GM23338 (cell line): ENCODE data around the gene GNB1. TPM values are rescaled to one million over a fixed set of nuclear protein-coding genes. Genes with fewer than 3 reads are reported as not detected.

Source experiments
- ATAC-seq: fragments of 200-7000 bp; cut with Tn5 transposase; 3 replicates; pipeline ENCODE4 v1.9.1; 2020
- DNase-seq: peaks from one replicate; pipeline ENCODE4 v3.0.0-alpha.2; 2015; ENCODE audit warnings: low spot score
- H2AFZ ChIP-seq: fragments of 200-600 bp; sonication (generic); 2 replicates; pipeline ENCODE4 v1.8.0; 2016; ENCODE audit warnings: antibody characterized with exemption, mild to moderate bottlenecking, moderate library complexity
- H3F3A ChIP-seq: fragments of 200-600 bp; sonication (generic); replicated peaks from 2 replicates; pipeline ENCODE4 v1.8.0; 2017; ENCODE audit warnings: antibody characterized with exemption, mixed run types, low read depth
- H3K27ac ChIP-seq: fragments of 200-600 bp; sonication (generic); 2 replicates; pipeline ENCODE4 v1.6.1; 2016; ENCODE audit warnings: low read depth
- H3K27me3 ChIP-seq: fragments of 200-600 bp; sonication (generic); 2 replicates; pipeline ENCODE4 v1.8.0; 2016; ENCODE audit warnings: mild to moderate bottlenecking, mixed run types, moderate library complexity; ENCODE audit not compliant: insufficient read depth
- H3K36me3 ChIP-seq: fragments of 200-600 bp; sonication (generic); 2 replicates; pipeline ENCODE4 v1.8.0; 2016; ENCODE audit warnings: mild to moderate bottlenecking; ENCODE audit not compliant: insufficient read depth
- H3K4me1 ChIP-seq: fragments of 200-600 bp; sonication (generic); 2 replicates; pipeline ENCODE4 v1.8.0; 2016; ENCODE audit warnings: mild to moderate bottlenecking, moderate library complexity; ENCODE audit not compliant: insufficient read depth
- H3K4me2 ChIP-seq: fragments of 200-600 bp; sonication (generic); 2 replicates; pipeline ENCODE4 v1.7.1; 2017; ENCODE audit warnings: mixed run types
- H3K4me3 ChIP-seq: fragments of 200-600 bp; sonication (generic); 2 replicates; pipeline ENCODE4 v1.6.1; 2016; ENCODE audit warnings: mixed run types
- H3K79me2 ChIP-seq: fragments of 200-600 bp; sonication (generic); replicated peaks from 2 replicates; pipeline ENCODE4 v1.8.0; 2017; ENCODE audit warnings: mild to moderate bottlenecking; ENCODE audit not compliant: insufficient read depth
- H3K9me2 ChIP-seq: fragments of 200-600 bp; sonication (generic); 2 replicates; pipeline ENCODE4 v1.8.0; 2017; ENCODE audit not compliant: insufficient read depth
- H4K20me1 ChIP-seq: fragments of 200-600 bp; sonication (generic); replicated peaks from 2 replicates; pipeline ENCODE4 v1.8.0; 2017; ENCODE audit warnings: mild to moderate bottlenecking; ENCODE audit not compliant: insufficient read depth
- H3K27ac Mint-ChIP-seq: 2 replicates; pipeline ENCODE4 v1.8.0; 2020; ENCODE audit warnings: inconsistent platforms, mild to moderate bottlenecking, moderate library complexity, mixed read lengths
- H3K27me3 Mint-ChIP-seq: 3 replicates; pipeline ENCODE4 v1.8.0; 2022; ENCODE audit warnings: low read depth, mild to moderate bottlenecking, moderate library complexity, mixed read lengths, inconsistent platforms; ENCODE audit not compliant: insufficient read depth, poor library complexity
- H3K36me3 Mint-ChIP-seq: 3 replicates; pipeline ENCODE4 v1.8.0; 2021; ENCODE audit warnings: low read depth, mild to moderate bottlenecking, inconsistent platforms, moderate library complexity, mixed read lengths
- H3K4me1 Mint-ChIP-seq: 3 replicates; pipeline ENCODE4 v1.8.0; 2020; ENCODE audit warnings: mild to moderate bottlenecking, inconsistent platforms, mixed read lengths
- H3K4me3 Mint-ChIP-seq: 3 replicates; pipeline ENCODE4 v1.8.0; 2021; ENCODE audit warnings: moderate library complexity, mild to moderate bottlenecking, inconsistent platforms, mixed read lengths
- H3K9me3 Mint-ChIP-seq: 3 replicates; pipeline ENCODE4 v1.8.0; 2020; ENCODE audit warnings: moderate library complexity, mild to moderate bottlenecking, inconsistent platforms, mixed read lengths
- CTCF ChIP-seq, 2 experiments: fragments of 200-600 bp in 1 of 2; sonication (generic) in 1 of 2; conservative IDR thresholded peaks; 2 replicates each; pipeline versions ENCODE4 v1.5.1 to v1.6.1; 2016 to 2017; ENCODE audit warnings: antibody characterized with exemption in 2 of 2, low read depth in 2 of 2, mild to moderate bottlenecking in 2 of 2, moderate library complexity in 1 of 2
- EZH2 ChIP-seq: fragments of 200-600 bp; sonication (generic); IDR thresholded peaks from one replicate; pipeline ENCODE4 v1.8.0; 2017; ENCODE audit warnings: antibody characterized with exemption, mild to moderate bottlenecking, low read depth; ENCODE audit not compliant: unreplicated experiment
- EZH2phosphoT487 ChIP-seq: fragments of 200-600 bp; sonication (generic); IDR thresholded peaks from one replicate; pipeline ENCODE4 v1.8.1; 2018; ENCODE audit warnings: antibody characterized with exemption; ENCODE audit not compliant: unreplicated experiment
- JUNB ChIP-seq: IDR thresholded peaks from one replicate; pipeline ENCODE4 v1.6.1; 2016; ENCODE audit warnings: antibody characterized with exemption; ENCODE audit not compliant: unreplicated experiment
- REST ChIP-seq: IDR thresholded peaks from one replicate; pipeline ENCODE4 v1.6.1; 2018; ENCODE audit warnings: antibody characterized with exemption; ENCODE audit not compliant: unreplicated experiment
- STAT1 ChIP-seq: IDR thresholded peaks from one replicate; pipeline ENCODE4 v1.6.1; 2016; ENCODE audit warnings: antibody characterized with exemption; ENCODE audit not compliant: unreplicated experiment
- ZNF114 ChIP-seq: fragments of 250-450 bp; sonication (Bioruptor Pico); IDR thresholded peaks from 2 replicates; pipeline ENCODE4 v1.5.0; 2020; ENCODE audit warnings: mild to moderate bottlenecking, moderate library complexity
- ZNF331 ChIP-seq: fragments of 250-450 bp; sonication (Bioruptor Pico); IDR thresholded peaks from 2 replicates; pipeline ENCODE4 v1.5.0; 2020; ENCODE audit warnings: low read depth, mild to moderate bottlenecking, moderate library complexity
- polyA plus RNA-seq: library from polyadenylated mRNA; unstranded; fragments of >200 nt; fragmentation: Nextera tagmentation; extraction: Ambion mirVana; gene quantifications from 2 replicates; pipeline ENCODE4 v1.2.1, GENCODE V29; 2016
- total RNA-seq: library from RNA; depleted of rRNA; stranded (reverse); fragments of >200 nt; shearing (Covaris generic); gene quantifications from 2 replicates; pipeline ENCODE4 v1.2.3, GENCODE V29; 2014

The GNB1 gene
- total and polyA plus RNA-seq, 2 experiments from 2014 or later = 65.4 to 138 TPM

- TF ChIP-seq CTCF (conservative IDR thresholded peaks at IDR 0.05; ENCODE audit: low read depth in 2 of 2) = no peak
- no peak for TF ChIP-seq REST
- no peak for TF ChIP-seq EZH2phosphoT487
- no peak for TF ChIP-seq ZNF331 (CRISPR knock-in tag)
- no peak for TF ChIP-seq EZH2
- 0 out of 3 replicates have a peak, but pooled peaks cover under 1% of the 10 kb centered on the region for H3K9me3 Mint-ChIP-seq
- no peaks in the 10 kb centered on the region for H3K4me1 ChIP-seq
- no peaks in the 10 kb centered on the region for H3K4me1 Mint-ChIP-seq
- H3K27ac Mint-ChIP-seq = no peak overlapping the region
- H3K4me2 ChIP-seq = no peak overlapping the region
- no peak for ATAC-seq
- peaks cover 84% of the 10 kb centered on the region for H3K79me2 ChIP-seq
- H3K36me3 Mint-ChIP-seq = peaks cover 75% of the 10 kb centered on the region
- no peak overlapping the region for H3K27ac ChIP-seq
- H3K27me3 Mint-ChIP-seq = peaks cover 2% of the 10 kb centered on the region
- no peak overlapping the region for H3K4me3 Mint-ChIP-seq
- H3K9me2 ChIP-seq = no peaks in the 10 kb centered on the region
- no peak overlapping the region for H2AFZ ChIP-seq
- no peak overlapping the region for H3K4me3 ChIP-seq
- H3K27me3 ChIP-seq = no peaks in the 10 kb centered on the region
- peaks cover 22% of the 10 kb centered on the region for H3K36me3 ChIP-seq
- DNase-seq = no peak
- no peaks in the 10 kb centered on the region for H3F3A ChIP-seq
- H4K20me1 ChIP-seq = peaks cover 49% of the 10 kb centered on the region
These were observed 125.9 kb downstream of the GNB1 start for GRCh38 chr1:1764876-1765470.

- DNase-seq (no peak), ATAC-seq (no peak; the same call in 2 of the 3 replicates)
- no peaks in the 10 kb centered on the region for H3K4me1 ChIP-seq
- peaks cover 81% of the 10 kb centered on the region for H3K79me2 ChIP-seq
- no peaks in the 10 kb centered on the region for H3K9me3 Mint-ChIP-seq
- no peak overlapping the region for H3K4me2 ChIP-seq
- H3K36me3 ChIP-seq = peaks cover 22% of the 10 kb centered on the region
- H3K4me1 Mint-ChIP-seq = no peaks in the 10 kb centered on the region
- no peak overlapping the region for H3K4me3 Mint-ChIP-seq
- no peak overlapping the region for H3K27ac Mint-ChIP-seq
- H3K36me3 Mint-ChIP-seq = peaks cover 75% of the 10 kb centered on the region
- H3K9me2 ChIP-seq = no peaks in the 10 kb centered on the region
- H3K27me3 ChIP-seq = no peaks in the 10 kb centered on the region
- H3F3A ChIP-seq = no peaks in the 10 kb centered on the region
- peaks cover 4% of the 10 kb centered on the region for H3K27me3 Mint-ChIP-seq
- H3K27ac ChIP-seq = no peak overlapping the region
- no peak overlapping the region for H2AFZ ChIP-seq
- peaks cover 40% of the 10 kb centered on the region for H4K20me1 ChIP-seq
- H3K4me3 ChIP-seq = no peak overlapping the region
- TF ChIP-seq STAT1 (no peak), ZNF114 (no peak), EZH2phosphoT487 (no peak), CTCF (conservative IDR thresholded peaks at IDR 0.05; ENCODE audit: low read depth in 2 of 2) (peak in 1 of 2 experiments; percentile 22; a peak in 1 of 4 replicates), JUNB (no peak)
These were observed 126.9 kb downstream of the GNB1 start for GRCh38 chr1:1763657-1764621.
